HG03439 (cell line): ENCODE results near the gene SDCCAG8.

ENCODE experiments used
- ATAC-seq: cut with Tn5 transposase; IDR thresholded peaks from one replicate; pipeline ENCODE4 v1.9.1; 2021; ENCODE audit warnings: mild to moderate bottlenecking, moderate library complexity; ENCODE audit not compliant: unreplicated experiment

SDCCAG8 gene

DNA sequence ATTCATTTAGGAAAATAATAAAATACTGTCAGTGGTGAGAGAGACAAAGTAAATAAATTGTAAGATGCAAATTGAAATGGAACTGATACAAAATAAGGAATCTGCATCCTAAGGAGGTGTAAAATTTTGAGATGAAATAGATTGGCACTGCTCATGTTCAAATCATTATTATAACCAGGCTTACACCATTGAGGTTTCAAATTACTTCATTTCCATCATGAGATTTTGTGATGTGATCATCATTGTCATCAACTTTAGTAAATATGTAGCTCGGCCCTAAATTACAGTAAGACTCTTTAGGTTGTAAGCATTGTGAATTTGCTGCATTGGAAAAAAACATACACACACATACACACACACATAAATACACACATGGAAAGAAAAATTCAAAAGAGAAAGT lies 123.4 kb downstream of the SDCCAG8 start:
- ATAC-seq = no peak

DNA sequence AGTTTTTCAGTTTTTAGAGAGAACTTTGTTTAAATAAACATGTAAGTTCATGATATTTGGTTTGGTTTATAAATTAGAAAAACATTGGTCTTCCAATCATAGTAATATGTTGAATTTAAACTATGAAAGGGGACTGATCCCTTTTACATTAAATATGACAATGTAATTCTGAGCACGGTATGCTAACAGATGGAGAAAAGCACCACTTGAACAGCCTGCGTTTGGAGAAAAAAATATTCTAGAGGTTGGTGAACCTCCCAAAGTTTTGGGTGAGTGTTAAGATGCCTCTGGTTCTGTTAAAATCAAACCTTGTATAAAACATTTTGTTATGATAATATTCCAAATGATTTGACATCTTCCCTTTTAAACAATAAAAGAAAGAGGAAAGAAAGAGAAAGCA lies 123.9 kb downstream of the SDCCAG8 start:
- no peak for ATAC-seq

DNA sequence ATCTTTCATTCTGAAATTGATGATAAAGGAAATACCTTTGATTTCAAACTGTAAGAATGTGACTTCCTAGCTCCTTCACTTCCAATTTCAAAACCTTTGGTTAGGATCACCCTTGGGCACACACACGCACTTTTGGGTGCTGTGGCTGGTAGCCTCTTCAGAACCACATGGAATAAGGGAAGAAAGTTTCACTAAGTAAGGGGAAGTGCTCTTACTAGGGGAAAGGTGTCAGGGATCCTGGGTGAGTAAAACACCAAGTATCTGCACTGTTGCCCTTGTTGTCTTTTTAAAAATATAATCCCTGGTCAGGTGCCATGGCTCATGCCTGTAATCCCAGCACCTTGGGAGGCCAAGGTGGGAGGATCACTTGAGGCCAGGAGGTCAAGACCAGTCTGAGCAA lies 132.4 kb downstream of the SDCCAG8 start:
- no peak for ATAC-seq

DNA sequence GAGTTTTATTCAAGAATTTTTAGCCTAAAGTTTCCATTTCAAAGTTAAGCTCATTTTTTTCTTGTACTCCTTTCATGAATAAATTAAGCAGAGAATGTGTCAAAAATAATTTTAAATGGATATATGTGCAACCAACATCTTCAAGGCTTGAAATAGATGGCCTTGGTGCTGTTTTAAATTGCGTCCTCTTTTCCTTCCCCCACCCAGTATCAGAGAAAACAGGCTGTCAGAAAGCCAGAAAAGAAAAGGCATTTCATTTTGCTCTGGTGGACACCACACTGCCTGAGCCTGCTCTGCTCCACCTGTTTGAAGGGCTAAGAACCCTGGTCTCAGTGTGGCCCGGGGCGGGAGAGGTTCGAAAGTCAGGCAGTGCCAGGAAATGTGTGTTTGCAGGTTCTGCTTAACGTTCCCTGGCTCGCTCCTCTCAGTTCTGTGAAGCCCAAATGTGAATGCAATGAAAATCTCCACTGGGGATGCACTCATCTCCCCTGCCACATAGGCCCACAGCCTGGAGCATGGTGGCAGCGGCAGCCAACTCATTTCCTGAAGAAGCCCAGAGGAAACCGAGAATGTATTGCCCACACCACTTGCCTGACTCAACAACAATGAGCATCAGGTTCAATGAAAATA lies 134.4 kb downstream of the SDCCAG8 start:
- no peak for ATAC-seq

DNA sequence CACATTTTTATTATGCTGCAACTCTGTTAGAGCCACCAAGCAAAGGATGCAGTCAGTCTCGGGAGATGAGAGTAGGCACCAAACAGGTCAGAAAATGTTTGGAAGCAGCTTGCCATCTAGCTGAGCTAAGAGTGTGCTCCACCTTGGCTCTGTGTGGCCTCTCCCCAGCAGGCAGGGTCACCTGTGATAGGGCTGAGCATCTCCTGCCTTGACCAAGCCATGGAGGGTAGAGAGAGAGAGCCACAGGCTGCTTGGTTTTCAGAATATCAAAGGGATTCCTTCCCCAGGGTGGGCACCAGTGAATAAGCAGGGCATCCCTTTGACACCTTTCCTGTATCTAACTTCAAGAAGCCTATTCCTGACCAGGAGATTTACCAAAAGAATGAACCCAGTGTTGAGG lies 135.5 kb downstream of the SDCCAG8 start:
- no peak for ATAC-seq

DNA sequence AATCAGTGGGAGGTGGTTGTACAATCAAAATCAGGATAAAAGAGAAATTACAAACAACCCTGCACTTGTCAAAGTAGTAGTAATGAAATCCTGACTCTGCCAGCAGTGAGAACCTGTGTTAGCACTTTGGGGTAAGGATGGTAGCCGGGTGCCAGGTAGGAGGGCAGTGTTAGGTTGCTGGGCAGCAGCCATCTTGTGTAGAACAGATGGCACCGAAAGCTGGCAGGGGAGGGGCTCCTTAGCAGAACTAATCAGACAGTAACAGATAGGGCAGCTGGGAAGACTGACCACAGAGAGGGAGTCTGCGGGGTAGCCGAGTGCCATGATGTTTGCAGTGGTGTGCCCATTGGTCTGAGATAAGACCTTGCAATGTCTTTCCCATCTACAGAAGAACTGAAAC lies 137.3 kb downstream of the SDCCAG8 start:
- no peak for ATAC-seq

DNA sequence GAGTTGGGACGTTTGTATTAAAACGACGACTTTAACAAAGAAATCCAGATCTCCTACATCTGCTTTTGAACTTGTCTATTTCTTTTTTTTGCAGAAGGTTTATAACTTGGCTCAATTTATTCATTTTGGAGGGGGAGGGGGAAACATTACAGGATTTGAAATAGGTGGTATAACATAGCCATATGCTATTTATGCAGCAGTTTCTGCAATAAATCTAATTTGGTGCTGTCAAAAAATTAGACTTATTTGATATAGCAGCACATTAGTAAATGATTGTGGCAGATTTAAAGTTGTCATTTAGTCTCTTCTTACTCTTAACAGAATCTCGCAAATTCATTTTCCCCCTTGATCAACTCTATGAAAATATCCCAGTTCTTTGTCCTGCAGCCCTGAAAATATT lies 138.2 kb downstream of the SDCCAG8 start:
- no peak for ATAC-seq

DNA sequence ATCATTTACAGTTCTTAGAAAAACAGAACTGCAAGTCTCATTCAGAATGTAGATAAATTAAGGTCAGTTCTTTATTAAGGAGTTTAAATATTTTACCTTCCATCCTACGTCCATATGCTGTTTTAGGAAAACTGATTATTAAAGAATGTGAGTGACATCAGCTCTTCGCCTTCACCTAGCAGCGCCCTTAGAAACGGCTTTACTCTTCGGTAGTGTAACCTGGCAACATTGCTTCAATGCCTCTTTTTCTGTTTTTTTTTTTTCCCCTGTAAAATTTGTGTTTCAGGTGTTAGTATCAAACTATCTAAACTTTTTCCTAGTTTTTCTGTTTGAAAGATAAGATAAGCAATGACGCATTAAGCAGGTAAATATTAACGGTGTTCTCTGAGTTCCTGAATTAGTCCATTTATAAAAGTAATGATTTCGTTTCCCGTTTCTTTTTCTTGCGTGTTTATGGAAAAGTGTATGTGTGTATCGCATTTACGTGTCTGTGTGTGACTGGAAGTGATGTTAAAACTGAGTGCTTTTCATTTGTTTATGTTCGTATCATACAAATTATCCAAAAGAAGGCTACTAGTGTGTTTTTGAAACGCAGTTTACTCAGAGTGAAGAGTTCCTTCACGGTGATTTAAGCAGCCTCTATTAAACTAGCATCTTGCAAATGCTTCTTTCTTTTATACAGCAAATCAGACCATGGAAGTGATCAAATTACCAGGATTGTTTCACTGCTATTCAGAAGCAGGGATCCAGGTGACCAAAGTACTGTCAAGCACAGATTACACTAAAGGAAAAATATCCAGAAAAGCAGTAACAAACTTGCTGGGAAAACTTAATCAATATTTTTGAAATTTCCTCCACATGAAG lies 139.0 kb downstream of the SDCCAG8 start:
- no peak for ATAC-seq

DNA sequence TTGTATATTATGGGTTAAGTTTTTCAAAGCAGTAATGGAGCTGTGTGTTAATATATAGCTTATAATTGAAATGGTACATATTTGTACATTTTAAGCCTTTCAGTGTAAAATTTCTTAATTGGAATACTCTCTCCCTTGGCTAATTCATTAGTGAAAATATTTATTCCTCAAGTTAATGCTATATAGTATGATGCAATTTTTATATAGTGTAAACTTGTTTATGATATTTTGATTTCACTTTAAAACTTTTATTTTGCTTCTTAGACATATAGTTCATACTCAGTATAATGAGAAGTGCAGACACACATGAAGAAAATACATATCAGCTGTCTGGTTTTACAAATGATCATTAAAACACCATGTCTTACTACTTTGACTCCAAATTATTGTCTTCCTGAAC lies 140.6 kb downstream of the SDCCAG8 start:
- no peak for ATAC-seq

DNA sequence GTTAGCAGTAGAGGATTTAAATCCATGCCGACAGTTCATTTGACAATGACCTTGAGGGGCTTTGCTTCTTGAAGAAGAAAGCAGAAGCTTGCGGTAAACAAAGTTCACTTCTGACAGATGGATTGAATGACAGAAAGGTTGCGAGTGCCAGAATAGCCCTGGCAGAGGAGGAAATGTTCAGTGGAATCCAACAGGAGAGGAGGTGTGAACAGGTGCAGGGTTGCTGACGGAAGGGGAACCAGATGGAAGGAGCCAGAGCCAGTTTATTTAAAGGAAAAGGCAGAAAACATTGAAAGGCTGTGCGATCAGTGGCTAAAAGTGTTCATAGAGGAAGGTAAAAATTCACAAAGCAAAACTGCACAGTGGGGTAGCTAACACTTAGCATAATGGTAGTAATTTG lies 141.0 kb downstream of the SDCCAG8 start:
- ATAC-seq = no peak

DNA sequence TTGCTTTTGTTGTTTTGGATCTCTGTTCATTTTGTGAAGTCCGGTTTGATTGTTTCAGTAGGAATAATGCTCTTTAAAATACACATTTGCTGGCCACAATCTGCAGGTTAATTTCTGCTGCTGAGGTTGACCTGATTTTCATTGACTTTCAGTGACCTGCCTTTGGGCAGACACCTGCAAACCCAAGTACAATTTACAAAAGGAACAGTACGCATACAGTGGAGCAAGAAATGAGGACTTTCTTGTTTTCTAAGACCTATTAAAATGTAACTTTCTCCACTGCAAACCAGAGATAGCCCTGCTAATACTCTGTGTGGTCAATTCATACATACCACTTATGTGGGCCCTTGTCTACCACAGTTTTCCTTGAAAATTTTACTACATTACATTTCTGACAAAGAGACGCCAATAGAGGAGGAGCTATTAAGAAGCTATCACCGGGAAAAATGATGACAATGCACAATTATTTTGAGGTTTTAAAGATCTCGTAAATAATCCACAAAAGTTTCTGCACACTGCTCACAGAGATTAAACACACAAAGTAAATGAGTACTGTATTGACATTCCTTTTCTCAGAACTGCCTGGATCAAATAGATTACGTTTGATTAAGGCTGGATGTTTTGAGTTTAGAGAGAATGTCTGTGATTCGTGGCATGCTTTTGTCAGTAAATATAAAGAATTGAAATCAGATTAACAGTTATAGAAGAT lies 141.9 kb downstream of the SDCCAG8 start:
- no peak for ATAC-seq

DNA sequence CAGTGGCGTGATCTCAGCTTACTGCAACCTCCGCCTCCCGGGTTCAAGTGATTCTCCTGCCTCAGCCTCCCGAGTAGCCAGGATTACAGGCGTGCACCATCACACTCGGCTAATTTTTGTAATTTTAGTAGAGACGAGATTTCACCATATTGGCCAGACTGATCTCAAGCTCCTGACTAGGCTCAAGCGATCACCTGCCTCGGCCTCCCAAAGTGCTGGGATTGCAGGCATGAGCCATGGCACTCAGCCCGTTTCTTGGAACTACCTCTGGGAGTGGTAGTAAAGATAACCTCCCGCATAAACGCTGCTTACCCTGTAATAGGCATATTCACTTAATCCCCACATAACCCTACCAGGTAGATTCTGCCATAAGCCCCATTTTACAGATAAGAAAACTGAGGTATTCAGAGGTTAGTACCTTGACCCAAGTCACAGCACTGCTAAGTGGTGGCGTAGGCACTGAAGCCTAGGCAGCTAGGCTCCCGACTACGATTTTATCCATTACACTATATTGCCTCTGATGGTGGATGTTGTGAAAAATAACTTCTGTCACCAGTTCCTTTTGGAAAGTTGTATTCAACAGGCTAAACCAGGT lies 143.8 kb downstream of the SDCCAG8 start:
- ATAC-seq = no peak

DNA sequence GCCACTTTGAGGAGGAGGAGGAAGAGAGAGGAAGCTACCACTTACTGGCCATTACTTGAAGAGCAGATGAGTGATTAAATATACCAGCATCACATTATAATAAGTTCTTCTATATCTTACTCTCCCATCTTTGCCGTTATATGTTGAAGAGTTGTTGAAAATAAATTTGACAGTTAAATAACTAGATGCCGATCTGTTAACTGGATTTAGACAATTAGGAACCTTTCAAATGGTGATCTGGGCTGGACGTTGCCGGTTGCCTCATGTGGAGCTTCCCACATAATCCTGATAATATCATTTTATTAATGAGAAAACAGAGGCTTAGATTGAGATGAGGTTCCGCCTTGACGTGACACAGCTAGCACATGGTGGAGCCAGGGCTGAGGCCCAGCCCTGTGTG lies 147.0 kb downstream of the SDCCAG8 start:
- ATAC-seq = no peak

DNA sequence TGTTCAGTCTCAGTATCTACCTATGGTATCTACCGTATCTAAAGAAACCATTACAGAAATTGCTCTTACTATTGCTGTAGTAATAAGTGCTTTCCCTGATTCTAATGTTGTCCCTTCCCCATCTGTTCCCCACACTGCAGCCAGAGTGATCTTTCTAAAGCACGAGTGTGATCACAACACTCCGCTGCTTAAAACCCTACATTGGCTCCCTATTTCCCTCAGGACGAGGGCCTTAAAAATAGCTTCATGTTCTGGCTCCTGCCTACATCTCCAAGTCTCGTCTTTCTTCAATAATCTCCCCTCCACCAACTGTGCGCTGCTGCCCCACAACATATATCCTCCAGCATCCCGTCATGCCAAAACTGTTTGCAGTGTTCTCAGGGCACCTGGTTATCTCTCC lies 150.6 kb downstream of the SDCCAG8 start:
- ATAC-seq = no peak

DNA sequence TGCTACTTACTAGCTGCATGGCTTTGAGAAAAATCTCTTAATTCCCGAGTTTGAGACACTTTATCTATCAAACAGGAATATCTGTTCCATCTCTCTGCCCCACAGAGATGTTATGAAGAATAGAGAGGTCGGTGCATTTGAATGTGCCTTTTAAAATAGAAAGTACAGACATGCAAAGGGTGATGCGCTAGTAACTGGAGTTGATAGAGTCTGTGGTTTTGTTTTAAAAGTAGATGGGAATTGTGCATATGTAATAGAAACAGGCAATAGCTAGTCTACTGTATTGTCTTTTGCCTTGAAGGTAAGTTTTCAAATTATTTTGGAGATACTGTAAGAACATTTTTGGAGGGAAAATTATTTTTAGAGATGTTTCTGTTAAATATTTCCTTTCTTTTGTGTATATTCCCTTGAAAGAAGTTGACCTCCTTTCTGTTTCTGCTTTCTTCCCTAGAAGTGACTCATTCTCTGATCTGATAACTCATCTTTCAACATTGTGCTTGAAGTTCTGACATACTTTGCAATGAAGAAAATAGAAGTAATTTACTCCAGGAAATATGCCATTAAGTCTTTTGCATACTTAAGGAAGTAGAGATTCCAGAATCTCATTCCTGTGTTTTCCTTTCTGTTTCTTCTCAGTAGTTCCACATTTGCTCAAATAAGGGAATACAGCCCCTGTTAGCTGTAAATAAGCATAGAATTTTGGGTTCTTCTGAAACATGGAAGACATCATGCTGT lies 151.6 kb downstream of the SDCCAG8 start:
- ATAC-seq = no peak

DNA sequence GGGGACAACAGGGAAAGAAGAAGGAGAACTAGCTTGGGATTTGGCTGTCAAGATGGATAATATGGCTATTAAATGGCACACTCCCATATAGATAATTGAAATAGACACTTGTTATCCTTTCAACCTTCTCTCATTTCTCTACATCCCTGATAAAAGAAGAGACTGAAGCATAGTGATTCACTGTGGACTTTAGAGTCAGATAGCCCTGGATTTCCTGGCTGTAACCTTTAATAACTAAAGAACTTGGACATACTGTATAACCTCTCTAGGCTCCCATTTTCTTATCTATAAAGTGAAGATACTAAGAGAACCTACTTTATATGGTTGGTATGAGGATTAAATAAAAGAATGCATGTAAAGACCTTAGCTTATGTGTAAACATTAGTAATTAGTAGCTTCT lies 152.6 kb downstream of the SDCCAG8 start:
- no peak for ATAC-seq

DNA sequence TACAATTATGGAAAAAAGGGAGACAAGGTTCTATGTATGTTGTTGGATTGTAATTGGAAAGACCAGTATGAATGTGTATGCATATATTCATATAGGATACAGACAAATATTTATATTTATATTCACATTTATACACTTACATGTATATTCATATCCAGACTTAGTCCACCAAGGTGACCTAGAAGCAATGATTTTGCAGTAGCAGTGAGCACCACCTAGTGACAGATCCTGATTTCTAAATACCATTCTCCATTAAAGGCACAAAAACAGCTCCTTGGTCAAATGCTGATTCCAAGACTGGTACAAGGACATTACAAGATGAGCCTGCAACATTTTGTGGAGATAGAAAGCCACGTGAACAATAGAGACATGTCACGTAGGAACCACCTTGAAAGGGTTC lies 153.4 kb downstream of the SDCCAG8 start:
- no peak for ATAC-seq

DNA sequence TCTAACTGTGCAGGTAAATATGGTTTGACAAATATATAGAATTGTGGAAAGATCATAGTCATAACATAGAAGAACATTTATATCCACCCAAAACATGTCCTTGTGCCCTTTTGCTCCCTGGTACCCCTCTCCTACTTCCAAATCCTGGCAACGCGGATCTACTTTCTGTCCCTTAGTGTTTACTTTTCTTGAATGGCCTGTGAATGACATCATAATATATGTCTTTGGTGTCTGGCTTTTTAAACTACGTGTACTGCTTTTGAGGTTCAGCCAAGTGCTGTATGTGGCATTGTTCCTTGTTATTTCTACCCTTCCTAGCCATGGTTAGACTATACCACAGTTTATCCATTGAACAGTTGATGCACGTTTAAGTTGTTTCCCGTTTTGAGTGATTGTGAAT lies 155.6 kb downstream of the SDCCAG8 start:
- no peak for ATAC-seq

DNA sequence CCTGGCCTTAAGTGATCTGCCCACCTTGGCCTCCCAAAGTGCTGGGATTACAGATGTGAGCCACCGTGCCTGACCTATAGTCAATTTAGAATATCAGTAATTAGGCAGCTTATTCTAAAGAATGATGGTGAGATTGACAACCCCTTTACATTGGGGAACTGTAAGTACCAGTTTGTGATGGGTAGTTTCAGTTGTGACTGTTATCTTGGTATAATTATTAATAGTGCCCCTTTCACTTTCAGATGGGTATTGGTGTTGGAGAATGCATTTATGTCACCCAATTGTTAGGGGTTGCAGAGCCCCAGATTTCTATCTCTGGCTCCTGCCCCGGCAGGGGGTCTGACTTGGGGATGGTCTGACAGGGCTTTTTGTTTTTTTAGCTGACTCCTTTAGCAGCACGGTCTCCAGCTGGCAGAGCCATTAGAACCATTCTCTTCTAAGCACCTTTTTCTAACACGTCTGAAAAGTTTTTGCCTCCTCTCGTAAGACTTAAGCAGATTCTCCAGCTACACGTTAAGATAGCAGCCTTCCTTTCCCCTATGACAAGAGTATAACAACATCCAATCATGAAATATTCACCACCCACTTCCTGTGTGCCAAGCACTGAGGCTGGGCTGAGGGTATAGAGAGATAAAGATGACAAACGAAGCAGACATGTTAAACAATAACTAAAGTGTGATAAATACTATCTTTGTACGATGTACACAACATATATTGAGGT lies 157.8 kb downstream of the SDCCAG8 start:
- ATAC-seq = no peak

DNA sequence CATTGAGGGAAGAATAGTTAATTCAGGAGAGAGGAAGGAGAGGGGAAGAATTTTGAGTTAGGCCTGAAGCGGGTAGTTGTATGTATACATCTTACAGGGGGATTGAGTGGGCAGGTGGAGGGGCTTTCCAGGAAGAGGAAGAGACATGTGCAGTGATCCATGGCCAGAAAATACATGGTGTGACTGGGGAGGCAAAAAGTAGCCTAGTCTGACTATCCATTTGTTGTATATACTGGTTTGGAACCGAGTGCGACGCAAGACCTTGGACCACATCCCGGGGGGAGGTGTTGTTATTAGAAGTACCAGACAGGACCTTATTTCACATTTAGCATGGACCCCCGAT lies 158.3 kb downstream of the SDCCAG8 start:
- no peak for ATAC-seq
